PFSK-1 (cell line): Measurements from ENCODE around the gene SFXN1.

Experiments
- POLR2AphosphoS5 ChIP-seq: IDR thresholded peaks from 2 replicates; pipeline ENCODE4 v1.6.1; 2012; ENCODE audit warnings: low read depth, mild to moderate bottlenecking, control low read depth, low read length, moderate library complexity
- SIN3A ChIP-seq: IDR thresholded peaks from 2 replicates; pipeline ENCODE4 v1.6.1; 2012; ENCODE audit warnings: mild to moderate bottlenecking, low read length, moderate library complexity, borderline replicate concordance; ENCODE audit not compliant: insufficient read depth
- TAF1 ChIP-seq: IDR thresholded peaks from 2 replicates; pipeline ENCODE4 v1.6.1; 2012; ENCODE audit warnings: low read length, control low read depth, borderline replicate concordance; ENCODE audit not compliant: insufficient read depth
- TF ChIP-seq, protein P1 (sequence below), 2 experiments: IDR thresholded peaks; 2 replicates each; pipeline versions ENCODE4 v1.6.1 to v1.8.0; 2011 to 2012; ENCODE audit warnings: low read depth in 2 of 2, low read length in 2 of 2, control low read depth in 1 of 2, inconsistent platforms in 1 of 2, mild to moderate bottlenecking in 1 of 2, moderate library complexity in 1 of 2; ENCODE audit not compliant: insufficient read depth in 1 of 2

- TF ChIP-seq, protein P1, sequence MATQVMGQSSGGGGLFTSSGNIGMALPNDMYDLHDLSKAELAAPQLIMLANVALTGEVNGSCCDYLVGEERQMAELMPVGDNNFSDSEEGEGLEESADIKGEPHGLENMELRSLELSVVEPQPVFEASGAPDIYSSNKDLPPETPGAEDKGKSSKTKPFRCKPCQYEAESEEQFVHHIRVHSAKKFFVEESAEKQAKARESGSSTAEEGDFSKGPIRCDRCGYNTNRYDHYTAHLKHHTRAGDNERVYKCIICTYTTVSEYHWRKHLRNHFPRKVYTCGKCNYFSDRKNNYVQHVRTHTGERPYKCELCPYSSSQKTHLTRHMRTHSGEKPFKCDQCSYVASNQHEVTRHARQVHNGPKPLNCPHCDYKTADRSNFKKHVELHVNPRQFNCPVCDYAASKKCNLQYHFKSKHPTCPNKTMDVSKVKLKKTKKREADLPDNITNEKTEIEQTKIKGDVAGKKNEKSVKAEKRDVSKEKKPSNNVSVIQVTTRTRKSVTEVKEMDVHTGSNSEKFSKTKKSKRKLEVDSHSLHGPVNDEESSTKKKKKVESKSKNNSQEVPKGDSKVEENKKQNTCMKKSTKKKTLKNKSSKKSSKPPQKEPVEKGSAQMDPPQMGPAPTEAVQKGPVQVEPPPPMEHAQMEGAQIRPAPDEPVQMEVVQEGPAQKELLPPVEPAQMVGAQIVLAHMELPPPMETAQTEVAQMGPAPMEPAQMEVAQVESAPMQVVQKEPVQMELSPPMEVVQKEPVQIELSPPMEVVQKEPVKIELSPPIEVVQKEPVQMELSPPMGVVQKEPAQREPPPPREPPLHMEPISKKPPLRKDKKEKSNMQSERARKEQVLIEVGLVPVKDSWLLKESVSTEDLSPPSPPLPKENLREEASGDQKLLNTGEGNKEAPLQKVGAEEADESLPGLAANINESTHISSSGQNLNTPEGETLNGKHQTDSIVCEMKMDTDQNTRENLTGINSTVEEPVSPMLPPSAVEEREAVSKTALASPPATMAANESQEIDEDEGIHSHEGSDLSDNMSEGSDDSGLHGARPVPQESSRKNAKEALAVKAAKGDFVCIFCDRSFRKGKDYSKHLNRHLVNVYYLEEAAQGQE (IDR thresholded peaks at IDR 0.05; ENCODE audit: insufficient read depth in 1 of 2, low read depth in 2 of 2, low read length in 2 of 2) = no peak
- no peak for TF ChIP-seq POLR2AphosphoS5
- TF ChIP-seq SIN3A = no peak
- TF ChIP-seq TAF1 = no peak
Measured at GRCh38 chr5:175469916-175470315, 8.4 kb upstream of the SFXN1 start.
